Keratinocyte (primary cell): ENCODE measurements around the gene S100A9.

Source experiments
- CTCF ChIP-seq, 3 experiments: IDR thresholded peaks in 1 of 3; conservative IDR thresholded peaks in 1 of 3; optimal IDR thresholded peaks in 1 of 3; 2 replicates in 2 of 3; 3 replicates in 1 of 3; pipeline versions ENCODE3 to v1.5.1; 2011; ENCODE audit warnings: low read length in 3 of 3, mild to moderate bottlenecking in 3 of 3, moderate library complexity in 2 of 3, control low read depth in 1 of 3, inconsistent platforms in 1 of 3; ENCODE audit not compliant: insufficient read depth in 2 of 3; ENCODE audit errors: extremely low read depth in 1 of 3
- EZH2 ChIP-seq: IDR thresholded peaks from one replicate; pipeline ENCODE4 v1.6.1; 2012; ENCODE audit warnings: inconsistent platforms, mild to moderate bottlenecking, low read length, moderate library complexity

GRCh38 chr1:153309441-153309840 is 48.2 kb upstream of the S100A9 start:
- no peak for TF ChIP-seq CTCF (optimal IDR thresholded peaks at IDR 0.05 in 1 of 3, IDR thresholded peaks at IDR 0.05 in 1 of 3, conservative IDR thresholded peaks at IDR 0.05 in 1 of 3; ENCODE audit: extremely low read depth in 1 of 3, insufficient read depth in 2 of 3, low read length in 3 of 3)
- no peak for TF ChIP-seq EZH2
